IMR-90 (cell line): ENCODE measurements around the gene TIPARP. TPM values are rescaled to one million over a fixed set of nuclear protein-coding genes. Genes with fewer than 3 reads are reported as not detected.
A peak's percentile ranks its signal among the peaks of the same experiment; 100 is the strongest.

Source experiments
- ATAC-seq: fragments of 200-7000 bp; cut with Tn5 transposase; 2 replicates; pipeline ENCODE4 v1.9.1; 2020; ENCODE audit warnings: low read depth, mild to moderate bottlenecking, moderate library complexity
- BruUV-seq: library from RNA; stranded (reverse); fragments of 400-500 nt; replicated peaks from 2 replicates; lab custom pipeline; 2021; lab: Mats Ljungman, UMichigan
- CTCF ChIA-PET: fragments of 300-600 bp; formaldehyde crosslinking; extraction: SDS; loops from one replicate; lab custom pipeline; 2021; ENCODE audit warnings: antibody characterized with exemption; lab: Yijun Ruan, JAX
- POLR2A ChIA-PET: fragments of 300-600 bp; sonication (Branson Sonifier 250); formaldehyde crosslinking; loops from one replicate; lab custom pipeline; 2022; ENCODE audit warnings: antibody characterized with exemption; ENCODE audit not compliant: unreplicated experiment; lab: Charles Lee
- DNase-seq: peaks from one replicate; pipeline ENCODE4 v3.0.0; 2013
- H2AFZ ChIP-seq: replicated peaks from 2 replicates; pipeline ENCODE3; 2013; ENCODE audit warnings: low read length, mild to moderate bottlenecking; ENCODE audit not compliant: poor library complexity
- H2AK5ac ChIP-seq: 2 replicates; pipeline ENCODE4 v1.6.1; 2013; ENCODE audit warnings: low read depth, low read length, inconsistent platforms
- H2AK9ac ChIP-seq: replicated peaks from 2 replicates; pipeline ENCODE3; 2013; ENCODE audit warnings: mild to moderate bottlenecking, low read depth, low read length, moderate library complexity; ENCODE audit not compliant: poor library complexity
- H2BK120ac ChIP-seq: 2 replicates; pipeline ENCODE4 v1.6.1; 2013; ENCODE audit warnings: low read depth, low read length, inconsistent platforms
- H2BK15ac ChIP-seq: 3 replicates; pipeline ENCODE4 v1.6.1; 2013; ENCODE audit warnings: low read depth, low read length, inconsistent platforms
- H2BK20ac ChIP-seq: 2 replicates; pipeline ENCODE4 v1.6.1; 2013; ENCODE audit warnings: low read depth, mild to moderate bottlenecking, inconsistent platforms, low read length, moderate library complexity
- H2BK5ac ChIP-seq: 2 replicates; pipeline ENCODE4 v1.6.1; 2013; ENCODE audit warnings: mild to moderate bottlenecking, low read depth, low read length, inconsistent platforms; ENCODE audit not compliant: poor library complexity, severe bottlenecking
- H3K14ac ChIP-seq: replicated peaks from 2 replicates; pipeline ENCODE4 v1.6.1; 2013; ENCODE audit warnings: low read depth, low read length, inconsistent platforms
- H3K18ac ChIP-seq: 2 replicates; pipeline ENCODE4 v1.6.1; 2013; ENCODE audit warnings: low read depth, low read length, control low read depth
- H3K23ac ChIP-seq: 2 replicates; pipeline ENCODE4 v1.6.1; 2013; ENCODE audit warnings: low read depth, low read length, inconsistent platforms
- H3K27ac ChIP-seq: 2 replicates; pipeline ENCODE4 v1.5.1; 2013; ENCODE audit warnings: mild to moderate bottlenecking, control low read depth, low read length; ENCODE audit not compliant: insufficient read depth
- H3K27me3 ChIP-seq: 2 replicates; pipeline ENCODE4 v1.6.1; 2013; ENCODE audit warnings: low read length; ENCODE audit not compliant: control insufficient read depth, insufficient read depth
- H3K36me3 ChIP-seq: 2 replicates; pipeline ENCODE4 v1.6.1; 2013; ENCODE audit warnings: low read length, mixed read lengths; ENCODE audit not compliant: control insufficient read depth, insufficient read depth
- H3K4ac ChIP-seq: 2 replicates; pipeline ENCODE4 v1.6.1; 2013; ENCODE audit warnings: low read depth, low read length, inconsistent platforms
- H3K4me1 ChIP-seq: 2 replicates; pipeline ENCODE4 v1.6.1; 2013; ENCODE audit warnings: low read length, mixed read lengths; ENCODE audit not compliant: control insufficient read depth, insufficient read depth
- H3K4me2 ChIP-seq: 2 replicates; pipeline ENCODE4 v1.6.1; 2013; ENCODE audit warnings: low read depth, mild to moderate bottlenecking, control low read depth, low read length, moderate library complexity
- H3K4me3 ChIP-seq: 2 replicates; pipeline ENCODE4 v1.5.1; 2013; ENCODE audit warnings: low read depth, mild to moderate bottlenecking, control low read depth, low read length, moderate library complexity; ENCODE audit not compliant: insufficient read depth
- H3K56ac ChIP-seq: 2 replicates; pipeline ENCODE4 v1.6.1; 2013; ENCODE audit warnings: low read length, inconsistent platforms; ENCODE audit not compliant: insufficient read depth; ENCODE audit errors: extremely low read depth
- H3K79me1 ChIP-seq, 2 experiments: 2 replicates each; pipeline ENCODE4 v1.6.1; 2013; ENCODE audit warnings: low read length in 2 of 2, inconsistent platforms in 1 of 2, low read depth in 1 of 2
- H3K9ac ChIP-seq: 2 replicates; pipeline ENCODE4 v1.6.1; 2013; ENCODE audit warnings: low read depth, low read length, control low read depth
- H3K9me1 ChIP-seq: 2 replicates; pipeline ENCODE4 v1.6.1; 2013; ENCODE audit warnings: low read length, inconsistent platforms; ENCODE audit not compliant: insufficient read depth
- H3K9me3 ChIP-seq: 2 replicates; pipeline ENCODE4 v1.6.1; 2013; ENCODE audit warnings: low read length; ENCODE audit not compliant: control insufficient read depth, insufficient read depth
- H4K20me1 ChIP-seq: 2 replicates; pipeline ENCODE4 v1.6.1; 2013; ENCODE audit warnings: low read length, inconsistent platforms; ENCODE audit not compliant: insufficient read depth
- H4K5ac ChIP-seq: 2 replicates; pipeline ENCODE4 v1.6.1; 2013; ENCODE audit warnings: mild to moderate bottlenecking, low read depth, low read length, control low read depth
- H4K8ac ChIP-seq, 2 experiments: 2 replicates each; pipeline ENCODE4 v1.6.1; 2013; ENCODE audit warnings: low read depth in 2 of 2, low read length in 2 of 2, control low read depth in 1 of 2, inconsistent platforms in 1 of 2
- H4K91ac ChIP-seq: 2 replicates; pipeline ENCODE4 v1.6.1; 2013; ENCODE audit warnings: low read depth, low read length, inconsistent platforms; ENCODE audit not compliant: insufficient read depth
- CHD1 ChIP-seq: IDR thresholded peaks from 2 replicates; pipeline ENCODE4 v1.6.1; 2012; ENCODE audit warnings: low read depth, low read length, improper control_type of control experiment
- NFE2L2 ChIP-seq: fragments of 150-350 bp; IDR thresholded peaks from 2 replicates; pipeline ENCODE4 v1.6.1; 2016; ENCODE audit warnings: low read depth, mild to moderate bottlenecking, low read length
- POLR2A ChIP-seq: IDR thresholded peaks from 2 replicates; pipeline ENCODE4 v1.6.1; 2012; ENCODE audit warnings: mild to moderate bottlenecking, low read depth, low read length
- WGBS, 2 experiments: methylation state at CpG; one replicate each; pipeline versions ENCODE4 v1.1.5 to v1.1.7; 2013; ENCODE audit warnings: missing lambda C conversion rate in 2 of 2; ENCODE audit not compliant: insufficient read length in 1 of 2; ENCODE audit errors: extremely low coverage in 2 of 2; 5-methylcytosine and 5-hydroxymethylcytosine counted together
- dilution Hi-C: fragments of 300-500 bp; cut with HindIII; formaldehyde crosslinking; loops from one replicate; pipeline ENCODE4 v1.14.3; 2018; ENCODE audit warnings: low sequenced_read_pairs; ENCODE audit not compliant: unreplicated experiment
- in situ Hi-C: fragments of 300-500 bp; cut with MboI; formaldehyde crosslinking; loops from 3 replicates; pipeline ENCODE4 v1.14.3; 2019; ENCODE audit warnings: low sequenced_read_pairs, inconsistent platforms, mixed read lengths
- intact Hi-C: fragments of 100-400 bp; cut with micrococcal nuclease; formaldehyde crosslinking; loops from 2 replicates; pipeline ENCODE4 v1.10.0; 2022
- polyA plus RNA-seq, 3 experiments: library from polyadenylated mRNA; depleted of rRNA; stranded (reverse); fragments of >200 nt; gene quantifications; 2 replicates each; pipeline ENCODE4 v1.2.3, GENCODE V29; 2012; ENCODE audit warnings: low replicate concordance in 1 of 3
- total RNA-seq: library from RNA; depleted of rRNA; stranded (reverse); fragments of >200 nt; gene quantifications from 2 replicates; pipeline ENCODE4 v1.2.3, GENCODE V29; 2012

TIPARP gene
- total and polyA plus RNA-seq, 2 of the 4 experiments (the other 2 are of a cell fraction), result 12.6 to 70.8 TPM

GRCh38 chr3:156680243-156680914, 6.0 kb downstream of the TIPARP start:
- CTCF ChIA-PET, result interaction anchor here (1.5 kb wide), 1 partner anchor 457 kb away, joined by 4 read pairs; no protein-coding TSS in a partner anchor
- POLR2A ChIA-PET, result no interaction called here
- no peak overlapping the region for H2BK20ac ChIP-seq
- no peak overlapping the region for H4K91ac ChIP-seq
- peaks cover 18% of the 10 kb centered on the region for H3K36me3 ChIP-seq
- dilution Hi-C loops, result no loop called here
- intact Hi-C loops, result no loop called here
- H3K18ac ChIP-seq, result no peak overlapping the region
- ATAC-seq, result no peak
- H2AK9ac ChIP-seq, result no peak overlapping the region
- H3K9ac ChIP-seq, result no peak overlapping the region
- no peak overlapping the region for H4K5ac ChIP-seq
- no peak overlapping the region for H2BK120ac ChIP-seq
- no peak overlapping the region for H2BK15ac ChIP-seq
- H4K8ac ChIP-seq, result no peak overlapping the region
- H3K4me3 ChIP-seq, result no peak overlapping the region
- BruUV-seq, result no TSS peak
- H4K20me1 ChIP-seq, result peaks cover 84% of the 10 kb centered on the region
- peak overlapping the region; percentile 86 for H3K23ac ChIP-seq
- no peaks in the 10 kb centered on the region for H3K9me3 ChIP-seq
- TF ChIP-seq CHD1 (0 out of 2 replicates have a peak, but pooled peaks have one; percentile 27), NFE2L2 (no peak), POLR2A (peak; percentile 46)
- DNase-seq, result no peak
- no peak overlapping the region for H2AFZ ChIP-seq
- WGBS, 2 experiments, result no CpG with 5 or more reads among the region's 2 CpGs
- H3K27me3 ChIP-seq, result no peaks in the 10 kb centered on the region
- no peak overlapping the region for H3K14ac ChIP-seq
- H3K4ac ChIP-seq, result no peak overlapping the region
- in situ Hi-C loops, result no loop called here
- H3K4me1 ChIP-seq, result peaks cover 19% of the 10 kb centered on the region
- peaks cover 15% of the 10 kb centered on the region for H3K9me1 ChIP-seq
- no peak overlapping the region for H3K56ac ChIP-seq
- peaks cover 0 to 45% of the 10 kb centered on the region in 2 experiments; a peak in 2 of 4 replicates for H3K79me1 ChIP-seq
- no peak overlapping the region for H2AK5ac ChIP-seq
- H3K27ac ChIP-seq, result no peak overlapping the region
- peak overlapping the region; percentile 47; the same call in 1 of the 2 replicates for H3K4me2 ChIP-seq
- no peak overlapping the region for H2BK5ac ChIP-seq
